GM21423 (cell line): ENCODE measurements around the gene AP3B1.

ENCODE experiments used
- ATAC-seq: cut with Tn5 transposase; IDR thresholded peaks from one replicate; pipeline ENCODE4 v1.9.1; 2021; ENCODE audit warnings: mild to moderate bottlenecking, moderate library complexity; ENCODE audit not compliant: unreplicated experiment

The AP3B1 gene

GRCh38 chr5:77983482-77984199, 310.9 kb downstream of the AP3B1 start:
- ATAC-seq: no peak

DNA sequence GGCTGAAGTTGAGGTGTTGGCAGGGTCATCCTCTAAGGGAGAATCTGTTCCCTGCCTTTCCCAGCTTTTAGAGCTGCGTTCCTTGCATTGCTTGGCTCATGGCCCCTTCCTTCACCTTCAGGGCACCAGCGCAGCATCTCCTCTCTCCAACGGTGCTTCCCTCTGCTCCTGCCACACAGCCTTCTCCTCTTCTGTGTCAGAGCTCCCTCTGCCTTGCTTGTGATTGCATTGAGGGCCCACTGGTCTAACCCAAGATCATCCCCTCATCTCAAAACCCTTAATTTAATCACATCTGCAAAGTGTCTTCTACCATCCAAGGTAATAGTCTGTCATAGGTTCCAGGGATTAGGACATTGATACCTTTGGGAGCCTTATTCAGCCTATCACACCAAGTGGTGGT, 312.7 kb downstream of the AP3B1 start:
- ATAC-seq: no peak

DNA sequence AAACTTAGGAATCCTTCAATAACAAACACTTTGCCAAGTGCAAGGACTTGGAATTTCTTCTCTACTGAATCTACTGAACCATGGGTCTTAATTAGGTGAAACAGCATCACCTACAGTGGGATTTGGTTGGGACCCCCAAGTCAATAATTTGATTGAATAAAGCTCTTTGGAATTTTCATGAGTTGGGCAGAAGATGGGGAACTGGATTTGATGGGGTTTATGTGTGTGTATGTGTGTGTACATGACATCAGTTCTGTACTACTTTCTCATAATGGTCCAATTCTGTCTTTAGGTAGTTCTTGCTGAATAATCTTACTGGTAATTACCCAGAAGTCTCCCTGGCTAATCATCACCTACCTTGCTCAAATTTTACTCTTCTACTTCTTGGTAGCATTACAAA, 319.9 kb downstream of the AP3B1 start:
- ATAC-seq: no peak

GRCh38 chr5:77973253-77973609, 321.3 kb downstream of the AP3B1 start:
- ATAC-seq: no peak

- ATAC-seq: peak; percentile 67
Observed at GRCh38 chr5:77972469-77973252, 321.8 kb downstream of the AP3B1 start.

- ATAC-seq: no peak
Observed at GRCh38 chr5:77971776-77972468, 322.6 kb downstream of the AP3B1 start.

DNA sequence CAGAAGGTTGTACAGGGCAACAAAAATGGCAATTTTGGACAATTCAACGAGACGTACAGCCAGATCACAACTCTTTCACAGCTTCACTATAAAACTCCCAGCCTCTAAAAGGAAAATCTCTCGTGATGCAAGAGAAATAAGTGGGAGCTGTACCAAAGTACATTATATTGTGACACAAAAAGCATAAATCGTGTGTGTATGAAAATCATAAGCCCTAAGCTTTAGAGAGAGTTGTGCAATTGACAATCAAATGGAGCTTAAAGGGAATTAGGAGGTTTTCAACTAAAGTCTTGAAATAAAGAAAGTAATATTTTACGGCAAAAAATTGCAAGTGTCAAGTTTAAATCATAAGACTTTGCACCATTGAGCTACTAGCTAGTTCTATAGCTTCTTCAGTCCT, 323.6 kb downstream of the AP3B1 start:
- ATAC-seq: no peak

DNA sequence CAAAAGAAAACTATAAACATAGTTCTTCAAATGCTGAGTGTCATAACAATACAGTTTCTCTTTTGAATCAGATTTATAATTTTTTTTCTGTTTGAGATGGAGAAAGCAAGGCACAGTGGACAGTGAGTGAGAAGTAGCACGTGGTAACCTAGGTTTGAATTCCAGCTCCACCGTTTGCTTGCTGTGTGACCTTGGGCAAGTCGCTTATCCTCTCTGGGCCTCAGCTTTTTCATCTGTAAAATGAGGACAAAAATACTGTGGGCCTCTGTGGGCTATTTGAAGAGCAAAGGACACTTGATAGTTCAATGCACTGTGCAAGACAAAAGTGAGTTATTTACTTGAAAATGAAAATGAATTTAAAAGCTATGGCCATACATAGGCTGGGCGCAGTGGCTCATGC, 330.7 kb downstream of the AP3B1 start:
- no peak for ATAC-seq

DNA sequence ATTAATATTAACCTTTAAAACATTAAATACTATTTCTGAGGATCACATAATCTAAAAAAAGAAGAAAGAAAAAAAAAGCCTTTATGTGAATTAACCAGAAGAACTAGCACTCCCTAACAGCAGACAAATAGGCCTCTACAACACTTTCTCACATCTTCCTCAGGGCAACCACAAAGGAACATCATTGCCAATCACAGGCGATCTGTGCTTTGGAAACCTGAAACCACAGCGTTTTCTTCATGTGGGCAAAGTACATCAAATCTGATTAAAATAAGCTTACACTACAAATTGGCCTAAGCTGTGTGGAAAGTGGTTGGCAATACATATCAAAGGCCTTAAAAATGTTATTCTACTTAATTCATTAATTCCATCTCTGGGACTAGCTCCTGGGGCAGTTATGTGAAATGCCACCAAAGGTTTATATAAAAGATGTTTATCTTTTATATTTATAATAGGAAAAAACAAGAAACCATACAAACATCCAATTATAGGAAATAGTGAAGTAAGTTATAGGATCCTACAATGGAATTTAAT, 333.6 kb downstream of the AP3B1 start:
- no peak for ATAC-seq

GRCh38 chr5:77960305-77960704, 334.2 kb downstream of the AP3B1 start:
- ATAC-seq: no peak

DNA sequence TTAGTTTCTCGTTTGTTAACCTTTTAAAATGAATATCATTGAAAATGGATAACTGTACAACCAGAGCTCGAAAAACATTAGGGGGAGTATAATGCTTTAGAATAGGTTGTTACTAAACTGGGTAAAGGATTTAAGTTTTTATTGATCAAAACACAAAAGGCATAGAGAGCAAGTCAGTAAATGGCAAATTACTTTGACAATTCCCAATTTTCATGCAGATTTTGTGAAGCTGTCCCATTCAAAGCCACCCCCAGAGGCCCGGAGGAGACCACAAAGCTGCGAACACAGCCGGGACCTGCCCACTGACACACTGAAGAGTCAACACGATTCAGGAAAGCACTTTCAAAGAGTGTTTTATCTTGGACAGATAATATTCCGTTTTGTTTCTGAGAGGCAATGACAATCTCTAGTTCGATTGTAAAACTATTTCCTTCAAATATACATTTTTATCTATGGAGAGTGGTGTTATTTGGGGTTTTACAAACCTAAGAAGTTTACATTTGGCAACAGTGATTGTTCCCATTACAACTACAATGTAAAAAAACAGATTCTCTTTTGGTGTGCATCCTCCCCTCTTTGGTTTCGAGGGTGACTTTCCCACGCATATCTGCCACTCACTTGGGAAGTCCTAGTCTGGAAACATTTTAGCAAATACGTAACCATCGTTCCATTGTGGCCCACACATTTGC, 335.7 kb downstream of the AP3B1 start:
- no peak for ATAC-seq

- ATAC-seq: no peak
Observed at GRCh38 chr5:77957931-77958521, 336.5 kb downstream of the AP3B1 start.

DNA sequence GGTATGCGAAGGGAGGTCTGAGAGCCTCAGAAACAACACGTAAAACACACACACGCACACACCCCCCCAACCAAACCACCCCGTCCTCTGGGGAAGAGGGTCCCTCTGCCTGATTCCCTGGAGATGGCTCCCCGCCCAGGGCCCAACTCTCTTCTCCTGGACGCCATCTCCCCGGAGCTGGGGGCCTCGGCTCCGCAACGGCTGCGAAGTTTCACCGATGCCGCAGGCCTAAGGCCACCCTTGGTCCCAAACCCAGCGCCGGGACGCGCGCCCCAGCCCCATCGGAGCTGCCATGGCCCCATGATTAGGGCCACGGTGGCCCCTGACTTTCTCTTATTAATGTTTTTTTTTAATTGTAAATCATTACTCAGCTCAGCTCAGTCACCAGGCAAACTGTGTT, 337.0 kb downstream of the AP3B1 start:
- ATAC-seq: no peak

GRCh38 chr5:77957081-77957480, 337.4 kb downstream of the AP3B1 start:
- no peak for ATAC-seq

DNA sequence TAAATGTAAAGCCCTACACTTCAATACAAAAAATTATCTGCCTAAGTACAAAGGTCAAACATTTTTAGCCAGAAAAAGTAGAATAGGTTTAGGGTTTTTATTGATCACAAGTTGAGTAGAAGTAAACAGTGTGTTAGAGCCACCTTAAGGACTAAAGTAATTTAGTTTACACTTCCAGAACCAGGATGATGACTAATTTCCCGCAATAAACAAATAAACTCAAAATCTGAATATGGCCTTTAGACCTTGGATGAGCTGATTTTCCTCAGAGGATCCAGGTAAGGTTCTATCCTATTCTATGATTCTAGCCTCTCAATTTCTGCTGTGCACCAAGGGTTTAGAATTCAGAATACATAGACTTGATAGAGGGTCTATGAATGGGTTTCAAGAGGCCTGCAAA, 338.9 kb downstream of the AP3B1 start:
- no peak for ATAC-seq

DNA sequence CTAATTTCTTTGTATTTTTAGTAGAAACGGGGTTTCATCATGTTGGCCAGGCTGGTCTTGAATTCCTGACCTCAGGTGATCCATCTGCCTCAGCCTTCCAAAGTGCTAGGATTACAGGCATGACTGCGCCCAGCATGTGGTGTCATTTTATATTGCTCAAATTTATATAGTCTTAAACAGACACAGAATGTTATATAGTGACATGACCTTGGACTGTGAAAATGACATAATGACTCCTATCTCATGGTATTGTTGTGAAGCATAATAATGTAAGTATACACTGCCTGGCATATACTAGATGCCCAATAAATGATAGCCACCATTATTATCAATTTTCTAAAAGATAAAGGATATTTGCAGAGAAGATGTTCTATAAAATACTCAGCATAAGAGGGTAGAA, 341.1 kb downstream of the AP3B1 start:
- ATAC-seq: no peak

DNA sequence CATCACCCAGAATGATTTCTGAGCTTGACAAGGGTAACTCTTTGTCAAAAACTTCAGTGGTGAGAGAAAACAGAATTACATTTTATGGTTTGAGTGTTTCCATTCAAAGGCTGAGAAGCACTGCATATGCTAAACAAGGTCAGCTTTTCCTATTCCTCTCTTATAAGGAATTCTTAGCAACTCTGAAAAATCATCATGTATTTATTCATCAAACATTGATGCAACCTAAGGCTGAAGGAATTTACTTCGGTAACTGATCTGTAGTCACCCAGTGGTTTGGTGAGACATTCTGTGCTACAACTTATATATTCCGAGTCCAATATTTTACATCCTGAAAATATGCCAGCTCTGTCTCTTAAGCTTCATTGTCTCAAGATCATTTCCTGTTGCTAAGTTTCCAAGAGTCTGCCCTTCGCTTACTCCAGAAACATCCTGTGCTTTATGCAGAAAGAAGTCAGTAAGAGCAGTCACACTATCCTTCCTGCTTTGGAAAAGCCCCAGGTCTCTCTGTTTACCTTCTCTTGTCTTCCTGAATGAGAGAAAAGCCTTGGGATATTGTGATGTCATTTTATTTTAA, 341.8 kb downstream of the AP3B1 start:
- ATAC-seq: no peak
